GM12801 (cell line): ENCODE measurements around the gene LITAFD.

Source experiments
- CTCF ChIP-seq: IDR thresholded peaks from one replicate; pipeline ENCODE4 v1.5.1; 2011; ENCODE audit warnings: control low read depth; ENCODE audit not compliant: insufficient read length; ENCODE audit errors: extremely low read depth

The LITAFD gene

GRCh38 chr16:8912793-8913192, 30.6 kb downstream of the LITAFD start:
- no peak for TF ChIP-seq CTCF

GRCh38 chr16:8914098-8914497, 31.9 kb downstream of the LITAFD start:
- TF ChIP-seq CTCF, result no peak

- TF ChIP-seq CTCF, result no peak
These were observed 33.7 kb downstream of the LITAFD start for GRCh38 chr16:8915722-8916301.

- no peak for TF ChIP-seq CTCF
These were observed 34.5 kb downstream of the LITAFD start for GRCh38 chr16:8916541-8917225.

- no peak for TF ChIP-seq CTCF
These were observed 37.2 kb downstream of the LITAFD start for GRCh38 chr16:8919089-8919933.

- TF ChIP-seq CTCF, result no peak
These were observed 37.8 kb downstream of the LITAFD start for GRCh38 chr16:8919934-8920462.

- TF ChIP-seq CTCF, result no peak
These were observed 38.6 kb downstream of the LITAFD start for GRCh38 chr16:8920645-8921346.
